DMS53 (cell line): ENCODE measurements around the gene KLHDC8B.

Experiments
- DNase-seq: peaks from one replicate; lab custom pipeline; 2025; lab: John Stamatoyannopoulos, UW

Gene KLHDC8B

GRCh38 chr3:49171119-49171774 is at the start of gene KLHDC8B:
Gene KLHDC8B (plus strand): TSS chr3:49171598. CDS start chr3:49172770, 1,172 bp downstream.
- DNase-seq = peak; percentile 57

GRCh38 chr3:49122022-49122421 is 49.4 kb upstream of the KLHDC8B start:
- no peak for DNase-seq

GRCh38 chr3:49122451-49122850 is 48.9 kb upstream of the KLHDC8B start:
- DNase-seq = no peak

- no peak for DNase-seq
Observed at GRCh38 chr3:49122886-49123545, 48.4 kb upstream of the KLHDC8B start.

GRCh38 chr3:49123687-49124086 is 47.7 kb upstream of the KLHDC8B start:
- DNase-seq = no peak

GRCh38 chr3:49124203-49124602 is 47.2 kb upstream of the KLHDC8B start:
- no peak for DNase-seq

- DNase-seq = no peak
Observed at GRCh38 chr3:49124991-49125670, 46.3 kb upstream of the KLHDC8B start.

GRCh38 chr3:49131040-49131439 is 40.4 kb upstream of the KLHDC8B start:
- no peak for DNase-seq

- DNase-seq = no peak
Observed at GRCh38 chr3:49131576-49131975, 39.8 kb upstream of the KLHDC8B start.

- no peak for DNase-seq
Observed at GRCh38 chr3:49132073-49132436, 39.3 kb upstream of the KLHDC8B start.

GRCh38 chr3:49132437-49133225 is 38.8 kb upstream of the KLHDC8B start, which contains the start of gene LAMB2:
Gene LAMB2 (minus strand): TSS chr3:49133050. CDS start chr3:49132867, 183 bp downstream.
- peak; percentile 37 for DNase-seq

- DNase-seq = peak; percentile 73
Observed at GRCh38 chr3:49133226-49133951, 38.0 kb upstream of the KLHDC8B start.

GRCh38 chr3:49134471-49135265 is 36.7 kb upstream of the KLHDC8B start:
- no peak for DNase-seq

GRCh38 chr3:49135499-49135898 is 35.9 kb upstream of the KLHDC8B start:
- DNase-seq = no peak

- no peak for DNase-seq
Observed at GRCh38 chr3:49140080-49140479, 31.3 kb upstream of the KLHDC8B start.

- DNase-seq = no peak
Observed at GRCh38 chr3:49148159-49148558, 23.2 kb upstream of the KLHDC8B start.

GRCh38 chr3:49151610-49152009 is 19.8 kb upstream of the KLHDC8B start:
- DNase-seq = no peak

GRCh38 chr3:49153349-49153912 is 18.0 kb upstream of the KLHDC8B start:
- DNase-seq = no peak

GRCh38 chr3:49157289-49157688 is 14.1 kb upstream of the KLHDC8B start:
- no peak for DNase-seq

GRCh38 chr3:49158103-49158709 is 13.2 kb upstream of the KLHDC8B start:
- peak; percentile 52 for DNase-seq
